ENCODE measurements around the gene ATP5IF1. TPM values are rescaled to one million over a fixed set of nuclear protein-coding genes. Genes with fewer than 3 reads are reported as not detected.

The ATP5IF1 gene
- total RNA-seq, 1 experiment from 2014 or later = 146 TPM

DNA sequence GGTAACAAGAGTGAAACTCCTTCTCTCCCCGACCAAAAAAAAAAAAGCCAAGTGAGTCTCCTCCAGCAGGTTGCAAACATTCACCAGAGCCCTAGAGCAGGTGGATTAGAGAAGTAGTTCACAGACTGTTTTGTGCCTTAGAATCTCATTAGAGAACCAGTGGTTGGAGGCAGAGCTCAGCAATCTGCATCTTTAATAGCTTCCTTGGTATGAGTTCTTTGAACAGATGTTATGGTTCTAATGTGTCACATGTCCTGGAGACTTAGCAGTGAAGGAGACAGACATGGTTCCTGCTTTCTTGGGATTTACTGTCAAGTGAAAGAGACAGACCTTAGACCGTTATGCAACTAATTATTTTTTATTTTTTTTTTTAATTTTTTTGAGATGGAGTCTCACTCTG is 50.2 kb downstream of the ATP5IF1 start:
- no peaks in the 10 kb centered on the region for H4K20me1 ChIP-seq (ENCODE audit: insufficient read depth)
- H3K27ac ChIP-seq = no peak overlapping the region
- H3K9me2 ChIP-seq (ENCODE audit: insufficient read depth) = no peaks in the 10 kb centered on the region
- H3K27me3 ChIP-seq (ENCODE audit: insufficient read depth, low read depth) = no peaks in the 10 kb centered on the region
- no peak overlapping the region for H3K4me3 ChIP-seq
- intact Hi-C loops (cut with micrococcal nuclease; ENCODE audit: unreplicated experiment) = no loop called here
- no TSS peak for BruUV-seq (replicated peaks)
- no peaks in the 10 kb centered on the region for H3K9me3 ChIP-seq (ENCODE audit: insufficient read depth, low read depth)
- no peak for DNase-seq
- no peak for TF ChIP-seq CTCF (conservative IDR thresholded peaks at IDR 0.05)
- no peak for TF ChIP-seq EZH2 (IDR thresholded peaks at IDR 0.05; ENCODE audit: low read depth)
- H3F3A ChIP-seq (ENCODE audit: insufficient read depth, low read depth) = no peaks in the 10 kb centered on the region; the same call in 1 of the 2 replicates
- POLR2A ChIA-PET (ENCODE audit: unreplicated experiment) = no interaction called here
- H3K4me1 ChIP-seq (replicated peaks; ENCODE audit: insufficient read depth) = no peaks in the 10 kb centered on the region
- no peaks in the 10 kb centered on the region for H3K36me3 ChIP-seq (ENCODE audit: low read depth)
- no peak overlapping the region for H2AFZ ChIP-seq
- no peaks in the 10 kb centered on the region for H3K79me2 ChIP-seq (ENCODE audit: low read depth)
- H3K4me2 ChIP-seq = no peak overlapping the region
- CTCF ChIA-PET = no interaction called here

Other genes starting within 250 kb of the ATP5IF1 start
- 9.6 and 19.0 TPM in 2 replicates for gene EYA3, start 147.5 kb upstream of the ATP5IF1 start, total RNA-seq (2021)
- gene PTAFR, start 59.4 kb upstream of the ATP5IF1 start, total RNA-seq (2021) = 7.6 and 12.2 TPM in 2 replicates
- gene DNAJC8, start 3.1 kb upstream of the ATP5IF1 start, total RNA-seq (2021) = 48.4 and 61.4 TPM in 2 replicates
- gene SESN2, start 23.4 kb downstream of the ATP5IF1 start, total RNA-seq (2021) = 10.3 and 12.2 TPM in 2 replicates
- gene MED18, start 92.9 kb downstream of the ATP5IF1 start, total RNA-seq (2021) = 18.9 and 21.9 TPM in 2 replicates
- gene PHACTR4, start 133.6 kb downstream of the ATP5IF1 start, total RNA-seq (2021) = 33.2 and 45.1 TPM in 2 replicates